ENCODE results near the gene DHRS9. TPM values are rescaled to one million over a fixed set of nuclear protein-coding genes. Genes with fewer than 3 reads are reported as not detected.
A peak's percentile ranks its signal among the peaks of the same experiment; 100 is the strongest.

The DHRS9 gene
- under 1 TPM in 1 of 4 donors, not detected in 3; 0.54 TPM for total RNA-seq

- WGBS, 2 donors, result 67 to 85% methylated on average over 5 of the region's 5 CpGs
- Histone ChIP-seq H3K36me3 (no peaks in the 10 kb centered on the region), H3K27ac (no peak within 1 kb of the TSS), H3K27me3 (no peaks in the 10 kb centered on the region), H3K4me1 (peaks cover 24 to 28% of the 10 kb centered on the region in 2 donors), H3K9me3 (no peaks in the 10 kb centered on the region), H3K4me3 (replicated peaks in 1 of 3) (no peak within 1 kb of the TSS)
- DNase-seq, result no peak
- TF ChIP-seq CTCF (IDR thresholded peaks at IDR 0.05), result no peak
- intact Hi-C loops (cut with DNase I), result no loop called here
Observed at GRCh38 chr2:169069341-169069740, at the start of gene DHRS9. Gene DHRS9 (plus strand): TSS chr2:169069563. CDS start chr2:169081582, 12,019 bp downstream.

GRCh38 chr2:169023161-169023560 is 46.2 kb upstream of the DHRS9 start:
- H3K27me3 ChIP-seq, result no peaks in the 10 kb centered on the region
- no peak overlapping the region for H3K4me3 ChIP-seq (replicated peaks in 1 of 3)
- no peak for DNase-seq
- 79 to 85% methylated on average over 3 of the region's 3 CpGs for WGBS, 2 donors
- H3K9me3 ChIP-seq, result no peaks in the 10 kb centered on the region
- TF ChIP-seq POLR2A (IDR thresholded peaks at IDR 0.05) (no peak), CTCF (IDR thresholded peaks at IDR 0.05) (no peak)
- no peaks in the 10 kb centered on the region for H3K36me3 ChIP-seq
- intact Hi-C loops (cut with DNase I), result no loop called here
- no peak overlapping the region for H3K27ac ChIP-seq
- H3K4me1 ChIP-seq, result peaks cover 0 to 5% of the 10 kb centered on the region in 2 donors

GRCh38 chr2:169026056-169026455 is 43.3 kb upstream of the DHRS9 start:
- H3K27me3 ChIP-seq, result no peaks in the 10 kb centered on the region
- intact Hi-C loops (cut with DNase I), result no loop called here

GRCh38 chr2:169027234-169027633 is 42.1 kb upstream of the DHRS9 start:
- TF ChIP-seq CTCF (IDR thresholded peaks at IDR 0.05), result no peak
- TF ChIP-seq POLR2A (IDR thresholded peaks at IDR 0.05), result no peak
- H3K9me3 ChIP-seq, result no peaks in the 10 kb centered on the region
- H3K27ac ChIP-seq, result no peak overlapping the region
- no peak for DNase-seq
- intact Hi-C loops (cut with DNase I), result no loop called here
- H3K4me1 ChIP-seq, result peaks cover 0 to 5% of the 10 kb centered on the region in 2 donors
- no peaks in the 10 kb centered on the region for H3K36me3 ChIP-seq
- 85 to 88% methylated on average over 3 of the region's 3 CpGs for WGBS, 2 donors
- no peak overlapping the region for H3K4me3 ChIP-seq (replicated peaks in 1 of 3)
- no peaks in the 10 kb centered on the region for H3K27me3 ChIP-seq

More at GRCh38 chr2:169026056-169026455, 43.3 kb upstream of the DHRS9 start:
- no peaks in the 10 kb centered on the region for H3K36me3 ChIP-seq
- no peak for TF ChIP-seq POLR2A (IDR thresholded peaks at IDR 0.05)
- TF ChIP-seq CTCF (IDR thresholded peaks at IDR 0.05), result no peak
- 38 to 48% methylated on average over 1 of the region's 1 CpG for WGBS, 2 donors
- no peak overlapping the region for H3K4me3 ChIP-seq (replicated peaks in 1 of 3)
- DNase-seq, result no peak
- H3K9me3 ChIP-seq, result no peaks in the 10 kb centered on the region
- peaks cover 0 to 5% of the 10 kb centered on the region in 2 donors for H3K4me1 ChIP-seq
- H3K27ac ChIP-seq, result peak overlapping the region in 1 of 3 donors; percentile 39

- no peak for TF ChIP-seq POLR2A (IDR thresholded peaks at IDR 0.05)
- TF ChIP-seq CTCF (IDR thresholded peaks at IDR 0.05), result no peak
- Histone ChIP-seq H3K27ac (no peak overlapping the region), H3K4me3 (replicated peaks in 1 of 3) (no peak overlapping the region), H3K9me3 (no peaks in the 10 kb centered on the region), H3K36me3 (no peaks in the 10 kb centered on the region), H3K27me3 (no peaks in the 10 kb centered on the region), H3K4me1 (peaks cover 0 to 5% of the 10 kb centered on the region in 2 donors)
- 80 to 81% methylated on average over 5 of the region's 5 CpGs for WGBS, 2 donors
- intact Hi-C loops (cut with DNase I), result no loop called here
- no peak for DNase-seq
Observed at GRCh38 chr2:169029341-169029740, 40.0 kb upstream of the DHRS9 start.
